GM23338 (cell line): ENCODE data around the gene RFX7. TPM values are rescaled to one million over a fixed set of nuclear protein-coding genes. Genes with fewer than 3 reads are reported as not detected.
"Not testable (repeated sequence)": the region's sequence is repeated elsewhere in the genome, so short reads cannot be mapped to it uniquely, and the experiment has no call there.

ENCODE experiments used
- ATAC-seq: fragments of 200-7000 bp; cut with Tn5 transposase; 3 replicates; pipeline ENCODE4 v1.9.1; 2020
- DNase-seq: peaks from one replicate; pipeline ENCODE4 v3.0.0-alpha.2; 2015; ENCODE audit warnings: low spot score
- H2AFZ ChIP-seq: fragments of 200-600 bp; sonication (generic); 2 replicates; pipeline ENCODE4 v1.8.0; 2016; ENCODE audit warnings: antibody characterized with exemption, mild to moderate bottlenecking, moderate library complexity
- H3F3A ChIP-seq: fragments of 200-600 bp; sonication (generic); replicated peaks from 2 replicates; pipeline ENCODE4 v1.8.0; 2017; ENCODE audit warnings: antibody characterized with exemption, mixed run types, low read depth
- H3K27ac ChIP-seq: fragments of 200-600 bp; sonication (generic); 2 replicates; pipeline ENCODE4 v1.6.1; 2016; ENCODE audit warnings: low read depth
- H3K27me3 ChIP-seq: fragments of 200-600 bp; sonication (generic); 2 replicates; pipeline ENCODE4 v1.8.0; 2016; ENCODE audit warnings: mild to moderate bottlenecking, mixed run types, moderate library complexity; ENCODE audit not compliant: insufficient read depth
- H3K36me3 ChIP-seq: fragments of 200-600 bp; sonication (generic); 2 replicates; pipeline ENCODE4 v1.8.0; 2016; ENCODE audit warnings: mild to moderate bottlenecking; ENCODE audit not compliant: insufficient read depth
- H3K4me1 ChIP-seq: fragments of 200-600 bp; sonication (generic); 2 replicates; pipeline ENCODE4 v1.8.0; 2016; ENCODE audit warnings: mild to moderate bottlenecking, moderate library complexity; ENCODE audit not compliant: insufficient read depth
- H3K4me2 ChIP-seq: fragments of 200-600 bp; sonication (generic); 2 replicates; pipeline ENCODE4 v1.7.1; 2017; ENCODE audit warnings: mixed run types
- H3K4me3 ChIP-seq: fragments of 200-600 bp; sonication (generic); 2 replicates; pipeline ENCODE4 v1.6.1; 2016; ENCODE audit warnings: mixed run types
- H3K79me2 ChIP-seq: fragments of 200-600 bp; sonication (generic); replicated peaks from 2 replicates; pipeline ENCODE4 v1.8.0; 2017; ENCODE audit warnings: mild to moderate bottlenecking; ENCODE audit not compliant: insufficient read depth
- H3K9me2 ChIP-seq: fragments of 200-600 bp; sonication (generic); 2 replicates; pipeline ENCODE4 v1.8.0; 2017; ENCODE audit not compliant: insufficient read depth
- H4K20me1 ChIP-seq: fragments of 200-600 bp; sonication (generic); replicated peaks from 2 replicates; pipeline ENCODE4 v1.8.0; 2017; ENCODE audit warnings: mild to moderate bottlenecking; ENCODE audit not compliant: insufficient read depth
- H3K27ac Mint-ChIP-seq: 2 replicates; pipeline ENCODE4 v1.8.0; 2020; ENCODE audit warnings: inconsistent platforms, mild to moderate bottlenecking, moderate library complexity, mixed read lengths
- H3K27me3 Mint-ChIP-seq: 3 replicates; pipeline ENCODE4 v1.8.0; 2022; ENCODE audit warnings: low read depth, mild to moderate bottlenecking, moderate library complexity, mixed read lengths, inconsistent platforms; ENCODE audit not compliant: insufficient read depth, poor library complexity
- H3K36me3 Mint-ChIP-seq: 3 replicates; pipeline ENCODE4 v1.8.0; 2021; ENCODE audit warnings: low read depth, mild to moderate bottlenecking, inconsistent platforms, moderate library complexity, mixed read lengths
- H3K4me1 Mint-ChIP-seq: 3 replicates; pipeline ENCODE4 v1.8.0; 2020; ENCODE audit warnings: mild to moderate bottlenecking, inconsistent platforms, mixed read lengths
- H3K4me3 Mint-ChIP-seq: 3 replicates; pipeline ENCODE4 v1.8.0; 2021; ENCODE audit warnings: moderate library complexity, mild to moderate bottlenecking, inconsistent platforms, mixed read lengths
- H3K9me3 Mint-ChIP-seq: 3 replicates; pipeline ENCODE4 v1.8.0; 2020; ENCODE audit warnings: moderate library complexity, mild to moderate bottlenecking, inconsistent platforms, mixed read lengths
- EZH2phosphoT487 ChIP-seq: fragments of 200-600 bp; sonication (generic); IDR thresholded peaks from one replicate; pipeline ENCODE4 v1.8.1; 2018; ENCODE audit warnings: antibody characterized with exemption; ENCODE audit not compliant: unreplicated experiment
- ZNF114 ChIP-seq: fragments of 250-450 bp; sonication (Bioruptor Pico); IDR thresholded peaks from 2 replicates; pipeline ENCODE4 v1.5.0; 2020; ENCODE audit warnings: mild to moderate bottlenecking, moderate library complexity
- ZNF331 ChIP-seq: fragments of 250-450 bp; sonication (Bioruptor Pico); IDR thresholded peaks from 2 replicates; pipeline ENCODE4 v1.5.0; 2020; ENCODE audit warnings: low read depth, mild to moderate bottlenecking, moderate library complexity
- polyA plus RNA-seq: library from polyadenylated mRNA; unstranded; fragments of >200 nt; fragmentation: Nextera tagmentation; extraction: Ambion mirVana; gene quantifications from 2 replicates; pipeline ENCODE4 v1.2.1, GENCODE V29; 2016
- total RNA-seq: library from RNA; depleted of rRNA; stranded (reverse); fragments of >200 nt; shearing (Covaris generic); gene quantifications from 2 replicates; pipeline ENCODE4 v1.2.3, GENCODE V29; 2014
- TF ChIP-seq, protein P1 (sequence below): fragments of 250-450 bp; sonication (Bioruptor Pico); IDR thresholded peaks from 2 replicates; pipeline ENCODE4 v1.5.0; 2020; ENCODE audit warnings: mild to moderate bottlenecking, moderate library complexity

Gene RFX7
- total and polyA plus RNA-seq, 2 experiments from 2014 or later: 17.6 to 33.6 TPM

GRCh38 chr15:56261854-56262509 lies 18.3 kb upstream of the RFX7 start:
- H3K27me3 ChIP-seq: no peaks in the 10 kb centered on the region
- no peaks in the 10 kb centered on the region for H3K4me1 ChIP-seq
- ATAC-seq (no peak), DNase-seq (no peak)
- no peaks in the 10 kb centered on the region for H3K9me2 ChIP-seq
- Mint-ChIP-seq H3K36me3 (no peaks in the 10 kb centered on the region), H3K4me3 (no peak overlapping the region), H3K9me3 (peaks cover 1% of the 10 kb centered on the region; the same call in 2 of the 3 replicates), H3K27ac (no peak overlapping the region), H3K4me1 (no peaks in the 10 kb centered on the region; the same call in 2 of the 3 replicates), H3K27me3 (peaks cover 3% of the 10 kb centered on the region)
- H3K27ac ChIP-seq: no peak overlapping the region
- H3K4me2 ChIP-seq: no peak overlapping the region
- no peak for TF ChIP-seq ZNF331 (CRISPR knock-in tag)
- TF ChIP-seq ZNF114 (CRISPR knock-in tag): no peak
- TF ChIP-seq, protein P1, sequence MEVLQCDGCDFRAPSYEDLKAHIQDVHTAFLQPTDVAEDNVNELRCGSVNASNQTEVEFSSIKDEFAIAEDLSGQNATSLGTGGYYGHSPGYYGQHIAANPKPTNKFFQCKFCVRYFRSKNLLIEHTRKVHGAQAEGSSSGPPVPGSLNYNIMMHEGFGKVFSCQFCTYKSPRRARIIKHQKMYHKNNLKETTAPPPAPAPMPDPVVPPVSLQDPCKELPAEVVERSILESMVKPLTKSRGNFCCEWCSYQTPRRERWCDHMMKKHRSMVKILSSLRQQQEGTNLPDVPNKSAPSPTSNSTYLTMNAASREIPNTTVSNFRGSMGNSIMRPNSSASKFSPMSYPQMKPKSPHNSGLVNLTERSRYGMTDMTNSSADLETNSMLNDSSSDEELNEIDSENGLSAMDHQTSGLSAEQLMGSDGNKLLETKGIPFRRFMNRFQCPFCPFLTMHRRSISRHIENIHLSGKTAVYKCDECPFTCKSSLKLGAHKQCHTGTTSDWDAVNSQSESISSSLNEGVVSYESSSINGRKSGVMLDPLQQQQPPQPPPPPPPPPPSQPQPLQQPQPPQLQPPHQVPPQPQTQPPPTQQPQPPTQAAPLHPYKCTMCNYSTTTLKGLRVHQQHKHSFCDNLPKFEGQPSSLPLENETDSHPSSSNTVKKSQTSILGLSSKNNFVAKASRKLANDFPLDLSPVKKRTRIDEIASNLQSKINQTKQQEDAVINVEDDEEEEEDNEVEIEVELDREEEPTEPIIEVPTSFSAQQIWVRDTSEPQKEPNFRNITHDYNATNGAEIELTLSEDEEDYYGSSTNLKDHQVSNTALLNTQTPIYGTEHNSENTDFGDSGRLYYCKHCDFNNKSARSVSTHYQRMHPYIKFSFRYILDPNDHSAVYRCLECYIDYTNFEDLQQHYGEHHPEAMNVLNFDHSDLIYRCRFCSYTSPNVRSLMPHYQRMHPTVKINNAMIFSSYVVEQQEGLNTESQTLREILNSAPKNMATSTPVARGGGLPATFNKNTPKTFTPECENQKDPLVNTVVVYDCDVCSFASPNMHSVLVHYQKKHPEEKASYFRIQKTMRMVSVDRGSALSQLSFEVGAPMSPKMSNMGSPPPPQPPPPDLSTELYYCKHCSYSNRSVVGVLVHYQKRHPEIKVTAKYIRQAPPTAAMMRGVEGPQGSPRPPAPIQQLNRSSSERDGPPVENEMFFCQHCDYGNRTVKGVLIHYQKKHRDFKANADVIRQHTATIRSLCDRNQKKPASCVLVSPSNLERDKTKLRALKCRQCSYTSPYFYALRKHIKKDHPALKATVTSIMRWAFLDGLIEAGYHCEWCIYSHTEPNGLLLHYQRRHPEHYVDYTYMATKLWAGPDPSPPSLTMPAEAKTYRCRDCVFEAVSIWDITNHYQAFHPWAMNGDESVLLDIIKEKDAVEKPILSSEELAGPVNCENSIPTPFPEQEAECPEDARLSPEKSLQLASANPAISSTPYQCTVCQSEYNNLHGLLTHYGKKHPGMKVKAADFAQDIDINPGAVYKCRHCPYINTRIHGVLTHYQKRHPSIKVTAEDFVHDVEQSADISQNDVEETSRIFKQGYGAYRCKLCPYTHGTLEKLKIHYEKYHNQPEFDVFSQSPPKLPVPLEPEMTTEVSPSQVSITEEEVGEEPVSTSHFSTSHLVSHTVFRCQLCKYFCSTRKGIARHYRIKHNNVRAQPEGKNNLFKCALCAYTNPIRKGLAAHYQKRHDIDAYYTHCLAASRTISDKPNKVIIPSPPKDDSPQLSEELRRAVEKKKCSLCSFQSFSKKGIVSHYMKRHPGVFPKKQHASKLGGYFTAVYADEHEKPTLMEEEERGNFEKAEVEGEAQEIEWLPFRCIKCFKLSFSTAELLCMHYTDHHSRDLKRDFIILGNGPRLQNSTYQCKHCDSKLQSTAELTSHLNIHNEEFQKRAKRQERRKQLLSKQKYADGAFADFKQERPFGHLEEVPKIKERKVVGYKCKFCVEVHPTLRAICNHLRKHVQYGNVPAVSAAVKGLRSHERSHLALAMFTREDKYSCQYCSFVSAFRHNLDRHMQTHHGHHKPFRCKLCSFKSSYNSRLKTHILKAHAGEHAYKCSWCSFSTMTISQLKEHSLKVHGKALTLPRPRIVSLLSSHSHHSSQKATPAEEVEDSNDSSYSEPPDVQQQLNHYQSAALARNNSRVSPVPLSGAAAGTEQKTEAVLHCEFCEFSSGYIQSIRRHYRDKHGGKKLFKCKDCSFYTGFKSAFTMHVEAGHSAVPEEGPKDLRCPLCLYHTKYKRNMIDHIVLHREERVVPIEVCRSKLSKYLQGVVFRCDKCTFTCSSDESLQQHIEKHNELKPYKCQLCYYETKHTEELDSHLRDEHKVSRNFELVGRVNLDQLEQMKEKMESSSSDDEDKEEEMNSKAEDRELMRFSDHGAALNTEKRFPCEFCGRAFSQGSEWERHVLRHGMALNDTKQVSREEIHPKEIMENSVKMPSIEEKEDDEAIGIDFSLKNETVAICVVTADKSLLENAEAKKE (CRISPR knock-in tag): no peak
- no peak for TF ChIP-seq EZH2phosphoT487
- H2AFZ ChIP-seq: no peak overlapping the region
- no peak overlapping the region for H3K4me3 ChIP-seq
- no peaks in the 10 kb centered on the region for H3K79me2 ChIP-seq
- H3K36me3 ChIP-seq: no peaks in the 10 kb centered on the region
- H4K20me1 ChIP-seq: no peaks in the 10 kb centered on the region
- no peaks in the 10 kb centered on the region for H3F3A ChIP-seq

GRCh38 chr15:56257306-56257705 lies 13.6 kb upstream of the RFX7 start:
- H3K27ac ChIP-seq, H3K9me2 ChIP-seq, H3K27me3 Mint-ChIP-seq, H2AFZ ChIP-seq, H3K27ac Mint-ChIP-seq, H3K36me3 Mint-ChIP-seq, ATAC-seq, H3K9me3 Mint-ChIP-seq, H3K27me3 ChIP-seq, H3K36me3 ChIP-seq, H3K4me2 ChIP-seq, H3K4me1 ChIP-seq, DNase-seq, H4K20me1 ChIP-seq, H3K79me2 ChIP-seq, H3F3A ChIP-seq, H3K4me3 ChIP-seq, H3K4me3 Mint-ChIP-seq: not testable (repeated sequence)
- peaks cover 21% of the 10 kb centered on the region; the same call in 2 of the 3 replicates for H3K4me1 Mint-ChIP-seq
